GM10266 (cell line): ENCODE data around the gene KLRC4.

ENCODE experiments used
- DNase-seq: peaks from one replicate; pipeline ENCODE4 v3.0.0; 2012; ENCODE audit errors: extremely low spot score
- TF ChIP-seq, protein P1 (sequence below): IDR thresholded peaks from 2 replicates; pipeline ENCODE4 v1.5.1; 2012; ENCODE audit warnings: mild to moderate bottlenecking, low read depth; ENCODE audit not compliant: control insufficient read depth, insufficient read depth; ENCODE audit errors: missing control alignments

KLRC4 gene

DNA sequence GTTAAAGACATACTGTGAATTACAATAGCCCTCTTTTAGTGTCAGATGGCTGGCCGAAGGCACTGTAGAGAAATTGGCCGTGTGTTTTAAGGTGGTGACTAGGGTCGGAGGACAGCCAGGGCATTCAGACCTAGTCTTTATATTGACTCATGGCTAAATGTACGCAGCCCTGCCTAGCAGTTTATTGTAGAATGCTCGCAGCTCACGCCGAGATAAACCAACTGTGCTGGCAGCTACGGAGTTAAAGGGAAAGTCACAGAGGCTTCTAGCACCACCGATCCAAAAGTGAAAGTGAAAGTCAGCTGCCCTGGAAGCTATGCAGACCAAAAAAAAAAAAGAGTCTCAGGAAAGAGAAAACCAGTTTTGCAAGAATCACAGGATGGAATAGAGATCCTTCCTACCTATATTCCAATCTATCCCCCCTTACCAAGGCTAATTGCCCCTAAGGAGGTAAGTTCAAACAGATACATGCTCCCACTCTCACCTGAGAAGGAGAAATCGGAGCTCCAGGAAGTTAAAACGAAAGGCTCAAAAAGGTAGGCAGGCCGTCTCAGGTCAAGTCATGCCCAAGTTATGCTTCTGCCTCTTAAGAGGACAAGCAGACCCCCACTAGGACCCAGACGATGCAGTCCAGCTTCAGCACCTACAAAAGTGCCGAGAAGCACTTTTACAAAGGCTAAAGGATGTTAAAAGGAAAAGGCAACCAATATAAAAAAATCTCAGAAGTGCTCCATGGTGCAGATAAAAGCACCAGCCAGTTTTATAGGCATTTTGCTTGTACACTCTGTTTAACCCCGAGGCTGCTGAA lies 44.5 kb downstream of the KLRC4 start:
- TF ChIP-seq, protein P1, sequence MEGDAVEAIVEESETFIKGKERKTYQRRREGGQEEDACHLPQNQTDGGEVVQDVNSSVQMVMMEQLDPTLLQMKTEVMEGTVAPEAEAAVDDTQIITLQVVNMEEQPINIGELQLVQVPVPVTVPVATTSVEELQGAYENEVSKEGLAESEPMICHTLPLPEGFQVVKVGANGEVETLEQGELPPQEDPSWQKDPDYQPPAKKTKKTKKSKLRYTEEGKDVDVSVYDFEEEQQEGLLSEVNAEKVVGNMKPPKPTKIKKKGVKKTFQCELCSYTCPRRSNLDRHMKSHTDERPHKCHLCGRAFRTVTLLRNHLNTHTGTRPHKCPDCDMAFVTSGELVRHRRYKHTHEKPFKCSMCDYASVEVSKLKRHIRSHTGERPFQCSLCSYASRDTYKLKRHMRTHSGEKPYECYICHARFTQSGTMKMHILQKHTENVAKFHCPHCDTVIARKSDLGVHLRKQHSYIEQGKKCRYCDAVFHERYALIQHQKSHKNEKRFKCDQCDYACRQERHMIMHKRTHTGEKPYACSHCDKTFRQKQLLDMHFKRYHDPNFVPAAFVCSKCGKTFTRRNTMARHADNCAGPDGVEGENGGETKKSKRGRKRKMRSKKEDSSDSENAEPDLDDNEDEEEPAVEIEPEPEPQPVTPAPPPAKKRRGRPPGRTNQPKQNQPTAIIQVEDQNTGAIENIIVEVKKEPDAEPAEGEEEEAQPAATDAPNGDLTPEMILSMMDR: no peak
- DNase-seq: peak; percentile 47

DNA sequence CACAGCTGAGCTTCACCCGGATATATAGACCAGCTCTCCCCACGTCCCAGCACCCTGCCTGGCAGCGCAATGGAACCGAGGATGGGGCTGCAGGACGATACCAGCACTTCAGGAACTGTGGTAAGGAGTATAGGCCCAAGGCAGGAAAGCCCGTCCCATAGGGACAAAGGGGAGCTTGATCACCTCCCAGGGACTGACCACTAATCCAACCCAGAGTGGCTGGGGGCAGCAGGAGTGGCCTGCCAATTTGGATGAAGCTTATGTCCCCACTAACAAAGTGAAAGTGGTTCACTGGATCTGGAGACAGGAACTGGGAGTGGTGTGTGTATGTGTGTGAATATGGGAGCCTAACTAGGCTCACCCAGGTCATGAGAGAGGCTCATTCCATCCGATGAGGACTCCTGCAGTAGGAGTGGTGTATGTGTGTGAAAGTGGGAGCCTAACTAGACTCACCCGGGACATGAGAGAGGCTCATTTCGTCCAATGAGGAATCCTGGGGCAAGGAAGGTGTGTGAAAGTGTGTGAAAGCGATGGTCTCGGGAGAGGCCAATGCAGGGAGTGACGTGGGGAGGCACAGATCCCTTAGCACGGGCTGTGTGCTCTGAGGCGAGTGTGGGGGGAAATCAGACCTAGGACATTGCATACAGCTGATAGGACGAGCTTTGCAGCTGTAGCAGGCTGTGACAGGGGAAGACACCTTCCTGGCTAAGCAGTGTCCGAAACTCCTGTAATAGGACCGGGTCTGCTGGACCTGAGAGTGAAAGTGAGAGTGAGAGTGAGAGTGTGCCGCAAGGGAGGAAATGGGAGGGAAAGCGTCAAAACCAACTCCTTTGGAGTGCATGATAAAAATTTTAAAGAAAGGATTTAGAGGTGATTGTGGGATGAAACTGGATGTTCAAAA lies 45.4 kb downstream of the KLRC4 start:
- peak; percentile 57 for DNase-seq
- TF ChIP-seq, protein P1: no peak

DNA sequence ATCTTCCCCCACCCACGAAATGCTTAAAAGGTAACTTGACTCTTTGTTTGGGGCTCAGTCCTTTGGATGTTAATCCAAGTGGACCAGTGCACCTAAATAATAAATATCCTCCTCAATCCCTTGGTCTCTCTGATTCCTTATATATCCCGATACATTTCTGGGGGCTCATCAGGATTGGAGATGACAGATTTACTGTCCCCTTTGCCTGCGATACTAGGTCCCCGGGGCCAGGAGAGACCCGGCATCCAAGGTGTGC lies 46.0 kb downstream of the KLRC4 start:
- DNase-seq: no peak
- TF ChIP-seq, protein P1: no peak

DNA sequence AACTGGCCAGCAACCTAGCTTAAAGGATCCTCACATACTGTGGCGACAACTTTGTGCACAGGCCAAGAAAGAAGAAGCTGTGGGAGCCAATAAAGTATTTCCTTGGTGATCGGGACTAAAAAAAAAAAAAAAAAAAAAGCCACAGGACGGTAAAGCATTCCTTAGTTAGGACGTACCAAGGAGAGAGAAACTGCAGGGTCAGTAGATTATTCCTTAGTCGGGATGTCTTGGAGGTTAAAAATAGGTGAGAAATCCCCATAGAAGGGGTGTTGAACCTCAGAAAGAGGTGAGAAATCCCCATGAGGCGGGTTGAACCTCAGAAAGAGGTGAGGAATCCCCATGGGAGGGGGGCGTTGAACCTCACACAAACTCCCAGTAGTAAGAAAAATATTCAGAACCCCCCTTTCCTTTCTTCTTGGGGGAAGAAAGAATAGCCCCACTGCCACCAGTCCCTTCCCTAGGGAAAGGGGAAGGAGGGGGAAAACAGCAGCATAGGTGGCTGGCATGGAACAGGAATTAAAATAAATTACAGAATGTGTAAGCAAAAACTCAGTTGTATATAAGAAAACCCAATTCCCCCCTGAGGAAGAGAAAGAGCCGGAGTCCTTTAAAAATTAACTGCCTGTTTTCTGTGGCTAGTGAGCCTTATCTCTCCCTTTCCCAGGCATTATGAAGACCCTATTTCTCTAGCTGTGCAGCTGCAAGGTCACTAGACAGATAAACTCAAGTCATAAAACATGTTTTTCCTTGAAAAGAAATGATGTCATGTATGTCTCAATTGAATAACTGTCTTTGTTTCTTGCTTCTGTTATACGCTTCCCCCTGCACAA lies 46.5 kb downstream of the KLRC4 start:
- TF ChIP-seq, protein P1: no peak
- no peak for DNase-seq

DNA sequence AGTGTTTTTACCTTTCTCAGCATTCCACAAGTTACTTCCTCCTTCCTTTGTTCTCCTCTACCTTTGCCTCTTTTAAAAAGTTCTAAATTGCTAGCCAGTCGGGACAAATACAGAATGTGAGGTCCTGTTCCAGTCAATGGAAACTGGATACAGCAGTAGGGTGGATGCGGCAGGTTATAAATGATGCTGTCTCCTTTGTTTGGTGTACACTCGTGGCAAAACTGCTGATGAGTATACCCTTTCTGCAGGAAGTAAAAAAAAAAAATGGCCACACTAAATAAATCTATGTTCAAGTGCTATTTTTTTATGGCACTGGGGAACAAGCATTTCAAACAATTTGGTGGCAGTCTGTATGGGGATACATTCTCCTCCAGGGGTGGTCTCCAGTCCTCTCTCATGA lies 47.2 kb downstream of the KLRC4 start:
- no peak for DNase-seq
- TF ChIP-seq, protein P1: no peak

DNA sequence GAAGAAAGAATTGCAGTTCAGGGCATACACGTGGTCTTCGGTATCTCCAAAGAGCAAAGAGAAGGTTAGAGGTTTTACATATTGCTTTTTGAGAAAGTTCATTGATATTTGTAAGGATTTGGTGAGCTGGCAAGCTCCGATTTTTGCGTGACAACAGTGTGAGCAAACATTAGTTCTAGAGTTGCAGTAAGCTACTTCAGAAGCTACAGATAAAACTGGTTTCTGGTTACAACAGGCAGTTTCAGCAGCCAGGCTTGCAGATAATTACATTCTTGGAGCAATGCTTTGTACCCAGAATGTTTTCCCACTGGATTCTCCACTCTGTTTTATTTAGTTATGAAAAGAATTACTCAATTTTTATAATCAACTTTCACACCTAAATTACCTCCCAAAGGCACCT lies 47.9 kb downstream of the KLRC4 start:
- TF ChIP-seq, protein P1: no peak
- DNase-seq: no peak
